WI38 (cell line): Measurements from ENCODE around the gene FTO.
A peak's percentile ranks its signal among the peaks of the same experiment; 100 is the strongest.

Experiments
- H3K4me3 ChIP-seq: 2 replicates; pipeline ENCODE4 v1.5.1; 2011; ENCODE audit warnings: low read depth, mild to moderate bottlenecking, control low read depth, low read length
- CTCF ChIP-seq: IDR thresholded peaks from 2 replicates; pipeline ENCODE4 v1.5.1; 2012; ENCODE audit warnings: low read depth, mild to moderate bottlenecking, control low read depth, low read length

Gene FTO

GRCh38 chr16:54026456-54026855 is 322.5 kb downstream of the FTO start:
- no peak for TF ChIP-seq CTCF
- no peak overlapping the region for H3K4me3 ChIP-seq

GRCh38 chr16:54027062-54027461 is 323.1 kb downstream of the FTO start:
- H3K4me3 ChIP-seq = peak overlapping the region; percentile 5; the same call in 1 of the 2 replicates
- TF ChIP-seq CTCF = no peak

GRCh38 chr16:54027558-54027957 is 323.6 kb downstream of the FTO start:
- no peak for TF ChIP-seq CTCF
- H3K4me3 ChIP-seq = peak overlapping the region; percentile 5

- H3K4me3 ChIP-seq = no peak overlapping the region
- TF ChIP-seq CTCF = no peak
Measured at GRCh38 chr16:54027995-54028394, 324.0 kb downstream of the FTO start.

GRCh38 chr16:54030451-54030850 is 326.5 kb downstream of the FTO start:
- TF ChIP-seq CTCF = no peak
- no peak overlapping the region for H3K4me3 ChIP-seq

GRCh38 chr16:54031107-54031760 is 327.3 kb downstream of the FTO start:
- no peak for TF ChIP-seq CTCF
- H3K4me3 ChIP-seq = no peak overlapping the region

- no peak for TF ChIP-seq CTCF
- no peak overlapping the region for H3K4me3 ChIP-seq
Measured at GRCh38 chr16:54033747-54034146, 329.8 kb downstream of the FTO start.
